Stimulated activated CD8-positive, alpha-beta memory T cell treated with anti-CD3 and anti-CD28 coated beads, Interleukin-2, amount 100 ng/mL, for 48 hours (primary cell): ENCODE data around the gene TDRD7.
"Not testable (repeated sequence)": the region's sequence is repeated elsewhere in the genome, so short reads cannot be mapped to it uniquely, and the experiment has no call there.

Source experiments
- DNase-seq, 2 donors: peaks; one replicate each; pipeline ENCODE4 v3.0.0-alpha.2; 2020; ENCODE audit warnings: low read depth in 2 of 2

TDRD7 gene

DNA sequence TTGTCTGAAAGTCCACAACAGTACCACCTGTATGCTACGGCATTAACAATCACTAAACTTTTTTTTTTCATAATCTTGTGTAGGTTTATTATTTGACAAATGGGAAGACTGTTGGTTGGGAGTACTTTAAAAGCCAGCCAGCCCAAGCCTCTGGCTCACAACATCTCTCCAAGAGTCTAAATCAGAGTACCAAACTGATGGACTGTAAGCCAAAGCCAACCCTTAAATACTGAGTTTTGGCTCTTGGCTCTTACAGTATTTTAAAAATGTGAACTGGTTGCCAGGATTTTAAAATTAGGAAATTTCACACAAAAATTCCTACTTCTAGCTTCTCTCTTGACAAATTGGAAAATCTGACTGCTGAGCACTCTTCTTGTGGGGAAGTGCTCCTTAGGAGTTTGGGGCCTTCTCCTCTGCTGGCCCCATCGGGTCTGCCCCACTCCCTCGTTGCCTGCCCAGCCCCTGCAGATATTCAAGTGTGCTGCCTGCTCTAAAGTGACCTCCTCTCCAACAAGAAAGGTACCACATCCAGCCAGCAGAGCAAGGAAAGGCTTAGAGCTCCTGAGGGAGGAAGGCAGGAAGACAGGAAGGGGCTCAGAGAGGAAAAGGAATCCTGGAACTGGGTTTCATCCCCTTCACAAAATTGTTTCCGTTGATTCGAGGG lies 67.7 kb downstream of the TDRD7 start:
- DNase-seq, result no peak

DNA sequence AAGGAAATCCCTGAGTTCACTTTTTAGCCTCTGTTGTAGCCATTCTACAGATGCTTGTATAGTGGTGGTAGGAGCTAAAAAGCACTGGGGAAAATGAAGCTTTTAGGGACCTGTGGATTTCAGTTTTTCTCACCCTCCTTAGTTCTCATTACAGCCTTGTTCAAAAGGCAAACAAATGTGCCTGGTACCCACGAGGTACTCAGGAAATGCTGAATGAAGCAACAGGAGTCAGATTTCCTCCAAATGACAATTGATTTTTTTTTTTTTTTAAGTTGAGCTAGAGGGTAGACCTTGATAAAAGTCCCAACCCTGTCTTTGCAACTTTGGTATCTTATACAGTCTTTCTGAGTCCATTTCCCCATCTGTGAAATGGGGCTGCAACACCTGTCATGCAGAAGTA lies 68.3 kb downstream of the TDRD7 start:
- DNase-seq, result no peak

DNA sequence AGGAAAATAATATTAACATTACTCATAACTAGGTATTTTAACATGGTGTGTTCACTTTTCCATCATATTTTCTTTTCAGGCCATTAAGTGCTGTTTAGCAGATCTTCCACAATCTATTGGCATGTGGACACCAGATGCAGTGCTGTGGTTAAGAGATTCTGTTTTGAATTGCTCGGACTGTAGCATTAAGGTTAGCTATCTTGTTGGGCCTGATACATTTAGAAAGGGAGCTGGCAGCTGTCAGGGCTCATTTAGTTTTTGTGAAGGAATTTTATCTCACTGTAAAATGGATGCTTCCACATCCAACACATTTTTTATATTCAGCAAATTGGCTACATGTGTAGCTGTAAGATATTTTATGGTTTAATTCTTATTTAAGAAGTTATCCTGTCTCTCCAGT lies 68.9 kb downstream of the TDRD7 start:
- DNase-seq, result no peak

DNA sequence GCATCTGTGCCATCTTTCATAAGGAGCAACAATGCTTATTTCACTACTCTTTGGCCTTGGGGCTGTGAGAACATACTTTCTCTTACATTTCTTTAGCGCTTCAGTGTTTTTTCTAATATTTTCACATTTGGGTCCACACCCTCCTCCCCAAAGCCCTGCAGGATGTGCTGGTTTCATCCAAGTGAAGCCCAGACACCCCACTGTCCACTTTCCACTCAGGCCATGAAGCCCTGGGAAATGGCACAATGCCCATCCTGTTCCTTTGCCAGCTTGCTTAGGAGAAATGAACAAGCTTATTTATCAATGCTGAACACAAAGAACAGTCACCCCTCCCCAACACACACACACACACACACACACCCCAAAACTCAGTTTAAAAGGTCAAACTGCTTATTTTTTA lies 72.2 kb downstream of the TDRD7 start:
- DNase-seq, result no peak

DNA sequence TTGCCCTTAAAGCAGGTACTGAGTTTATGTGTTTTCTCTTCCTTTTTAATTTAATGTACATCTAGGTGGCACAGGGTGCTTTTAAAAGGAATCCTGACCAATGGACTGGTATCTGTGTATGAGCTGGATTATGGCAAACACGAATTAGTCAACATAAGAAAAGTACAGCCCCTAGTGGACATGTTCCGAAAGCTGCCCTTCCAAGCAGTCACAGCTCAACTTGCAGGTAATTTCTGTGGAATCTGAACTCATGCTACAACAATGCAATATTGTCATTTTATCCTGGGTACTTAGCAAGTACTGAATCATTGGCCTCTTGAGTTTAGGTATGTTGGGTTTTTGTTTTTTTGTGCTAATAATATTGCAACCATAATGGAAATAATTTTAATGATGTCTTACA lies 75.2 kb downstream of the TDRD7 start:
- no peak for DNase-seq

DNA sequence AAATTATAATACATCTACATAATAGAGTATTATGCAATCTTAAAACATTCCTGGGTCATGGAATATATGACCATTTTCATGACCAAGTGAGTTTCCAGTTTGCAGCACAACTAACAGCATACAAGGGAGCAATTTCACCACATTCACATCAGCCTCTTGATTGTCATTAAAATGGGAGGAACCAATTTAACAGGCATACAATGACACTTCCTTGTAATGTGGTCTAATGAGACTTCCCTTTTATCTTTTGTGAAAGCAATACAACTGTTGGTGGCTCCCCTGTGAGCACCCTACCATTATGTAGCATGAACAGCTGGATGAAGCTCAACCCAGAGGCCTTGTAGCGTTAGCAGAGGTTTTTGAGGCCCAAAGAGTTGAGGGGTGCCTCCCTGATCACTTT lies 76.0 kb downstream of the TDRD7 start:
- DNase-seq, result no peak

DNA sequence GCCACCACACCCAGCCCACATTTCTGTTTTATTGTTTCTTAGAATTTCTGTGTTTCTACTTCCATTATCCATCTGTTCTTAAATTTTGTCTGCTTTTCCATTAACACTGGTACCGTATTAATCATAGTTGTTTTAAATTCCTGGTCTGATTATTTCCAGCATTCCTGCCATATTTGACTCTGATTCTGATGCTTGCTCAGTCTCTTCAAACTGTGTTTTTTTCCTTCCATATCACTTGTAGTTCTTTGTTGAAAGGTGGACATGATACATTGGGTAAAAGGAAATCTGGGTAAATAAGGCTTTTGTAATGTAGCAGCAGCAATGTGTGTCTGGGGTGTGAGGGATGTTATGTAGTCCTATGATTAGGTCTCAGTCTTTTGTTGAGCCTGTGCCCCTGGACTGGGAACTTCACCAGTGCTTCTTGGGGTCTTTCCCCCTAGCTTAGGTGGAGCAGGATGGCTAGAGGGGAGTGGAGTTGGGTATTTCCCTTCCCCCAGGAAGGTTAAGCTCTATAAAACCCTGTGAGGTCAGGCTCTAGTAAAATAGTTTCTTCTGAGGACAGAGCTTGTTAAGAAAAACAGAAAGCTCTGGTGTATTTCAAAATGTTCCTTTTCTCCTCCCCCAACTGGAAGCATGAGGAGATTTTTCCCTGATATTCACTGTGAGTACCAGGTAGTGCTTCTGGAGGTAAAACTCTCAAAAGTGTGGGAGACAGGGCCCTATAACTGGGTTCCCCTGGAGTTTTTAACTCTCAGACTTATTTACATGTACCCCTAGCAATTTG lies 79.5 kb downstream of the TDRD7 start:
- no peak for DNase-seq

DNA sequence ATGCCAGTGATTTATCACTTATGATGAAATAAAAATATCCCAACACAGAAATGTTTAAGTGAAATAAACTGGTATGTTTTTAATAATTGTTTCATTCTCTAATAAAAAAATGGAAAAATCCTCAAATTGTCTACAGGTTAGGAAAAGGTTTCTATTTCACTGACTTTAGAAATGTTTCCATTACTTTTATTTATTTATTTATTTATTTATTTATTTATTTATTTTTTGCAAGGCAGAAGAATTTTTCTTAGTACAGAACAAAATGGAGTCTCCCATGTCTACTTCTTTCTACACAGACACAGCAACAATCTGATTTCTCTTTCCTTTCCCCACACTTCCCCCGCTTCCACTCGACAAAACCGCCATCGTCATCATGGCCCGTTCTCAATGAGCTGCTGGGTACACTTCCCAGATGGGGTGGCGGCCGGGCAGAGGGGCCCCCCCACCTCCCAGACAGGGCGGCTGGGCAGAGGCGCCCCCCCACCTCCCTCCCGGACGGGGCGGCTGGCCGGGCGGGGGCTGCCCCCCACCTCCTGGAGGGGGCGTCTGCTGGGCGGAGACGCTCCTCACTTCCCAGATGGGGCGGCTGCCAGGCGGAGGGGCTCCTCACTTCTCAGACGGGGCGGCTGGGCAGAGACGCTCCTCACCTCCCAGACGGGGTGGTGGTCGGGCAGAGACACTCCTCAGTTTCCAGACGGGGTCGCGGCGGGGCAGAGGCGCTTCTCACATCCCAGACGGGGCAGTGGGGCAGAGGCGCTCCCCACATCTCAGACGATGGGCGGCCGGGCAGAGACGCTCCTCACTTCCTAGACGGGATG lies 85.9 kb downstream of the TDRD7 start:
- DNase-seq, result not testable (repeated sequence)

DNA sequence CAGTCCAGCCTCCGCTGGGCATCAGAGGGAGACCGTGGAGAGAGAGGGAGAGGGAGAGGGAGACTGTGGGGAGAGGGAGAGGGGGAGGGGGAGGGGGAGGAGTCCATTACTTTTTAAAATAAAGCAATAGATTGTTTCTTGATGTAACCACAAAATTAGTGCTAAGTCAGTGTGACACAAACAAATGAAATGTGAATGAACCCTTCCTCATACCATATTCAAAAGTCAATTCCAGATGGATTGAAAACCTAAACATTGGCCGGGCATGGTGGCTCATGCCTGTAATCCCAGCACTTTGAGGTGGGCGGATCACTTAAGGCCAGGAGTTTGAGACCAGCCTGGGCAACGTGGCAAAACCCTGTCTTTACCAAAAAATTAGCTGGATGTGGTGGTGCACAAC lies 87.0 kb downstream of the TDRD7 start:
- not testable (repeated sequence) for DNase-seq

DNA sequence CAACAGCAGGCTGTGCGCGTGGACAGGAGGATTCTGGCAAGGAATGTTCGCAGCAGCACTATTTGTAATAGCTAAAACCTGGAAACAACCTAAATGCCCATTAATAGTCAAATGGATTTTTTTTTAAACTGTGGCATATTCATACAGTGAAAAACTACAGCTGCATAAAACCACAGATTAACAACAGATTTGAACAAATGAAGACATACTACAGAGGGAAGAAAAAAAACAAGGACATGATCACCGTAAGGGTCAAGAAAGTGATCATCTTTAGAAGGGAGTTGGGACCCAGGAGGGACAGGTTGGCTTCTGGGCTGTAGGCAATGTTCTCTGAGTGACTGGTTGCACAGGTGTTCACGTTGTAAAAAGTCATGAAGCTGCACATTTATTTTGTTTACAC lies 88.4 kb downstream of the TDRD7 start:
- no peak for DNase-seq

DNA sequence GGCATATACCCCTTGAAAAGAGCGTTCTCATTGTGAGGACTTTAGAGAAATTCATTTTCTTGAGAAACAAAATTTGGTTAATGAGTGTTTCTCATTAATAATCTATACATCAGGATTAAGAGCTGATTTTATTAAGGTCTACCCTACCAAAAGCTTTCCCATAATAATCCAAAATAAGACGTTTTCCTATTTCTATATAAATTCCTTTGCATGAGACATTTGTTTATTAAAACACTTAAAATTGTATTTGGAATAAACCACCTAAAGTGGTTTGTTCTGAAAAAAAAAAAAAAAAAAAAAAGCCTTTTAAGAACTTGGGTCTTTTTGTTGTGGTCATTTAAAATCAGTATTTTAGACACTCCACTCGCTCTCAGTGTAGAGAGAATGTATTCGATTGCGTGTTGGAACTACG lies 88.9 kb downstream of the TDRD7 start:
- DNase-seq, result no peak

DNA sequence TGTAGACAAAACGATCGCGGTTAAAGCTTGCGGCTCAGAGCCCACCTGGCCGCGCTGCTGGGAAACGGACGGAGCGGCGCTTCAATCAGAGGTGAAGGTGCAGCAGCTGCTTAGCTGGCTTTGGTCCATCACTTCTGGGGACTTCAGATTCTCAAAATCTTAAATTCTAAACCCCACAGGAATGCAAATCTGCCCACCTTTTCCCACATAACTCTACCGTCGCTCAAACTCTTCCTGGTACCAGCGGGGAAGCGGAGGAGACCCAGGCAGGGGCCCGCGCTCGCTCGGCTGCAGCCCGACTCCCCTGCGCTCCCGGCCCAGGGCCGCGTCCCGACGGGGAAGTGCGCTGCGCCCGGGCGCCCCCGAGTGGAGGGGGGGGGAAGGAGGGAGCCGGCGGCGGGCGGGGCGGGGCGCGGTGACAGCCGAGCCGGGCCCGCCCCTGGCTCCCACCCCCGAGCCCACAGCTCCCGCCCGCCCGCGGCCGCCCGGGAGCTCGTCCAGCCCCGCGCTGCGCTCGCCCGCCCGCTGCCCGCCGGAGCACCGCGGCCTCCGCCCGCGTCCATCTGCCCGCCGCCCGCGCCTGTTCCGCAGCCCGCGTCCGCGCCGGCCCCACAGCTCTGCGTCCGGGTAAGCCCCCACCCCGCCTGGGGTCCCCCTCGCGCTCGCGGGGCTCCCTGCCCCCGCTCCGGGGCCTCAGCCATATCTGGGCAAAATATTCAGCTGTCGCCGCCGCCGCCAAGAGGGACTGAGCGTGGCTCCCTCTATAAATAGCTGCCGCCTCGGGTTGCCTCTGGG lies 89.5 kb downstream of the TDRD7 start, which contains the start of gene TMOD1:
TSS of gene TMOD1 (plus strand) at position 490 of the 795 bp plus-strand sequence. CDS start 22,523 bp downstream, outside the sequence.
- DNase-seq, result peak; percentile 37 to 39

DNA sequence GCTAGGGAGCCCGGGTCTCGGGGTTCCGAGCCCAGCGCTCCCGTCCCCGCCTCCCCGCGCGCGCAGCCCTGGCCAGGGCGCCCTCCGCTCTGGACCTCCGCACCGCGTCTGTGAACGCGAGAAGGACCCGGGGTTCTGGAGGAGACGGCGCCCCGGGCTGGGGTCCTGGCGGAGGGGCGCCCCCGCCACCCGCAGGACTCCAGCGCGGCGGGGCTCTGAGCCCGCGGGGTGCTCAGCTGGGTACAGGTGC lies 90.0 kb downstream of the TDRD7 start:
- no peak for DNase-seq

DNA sequence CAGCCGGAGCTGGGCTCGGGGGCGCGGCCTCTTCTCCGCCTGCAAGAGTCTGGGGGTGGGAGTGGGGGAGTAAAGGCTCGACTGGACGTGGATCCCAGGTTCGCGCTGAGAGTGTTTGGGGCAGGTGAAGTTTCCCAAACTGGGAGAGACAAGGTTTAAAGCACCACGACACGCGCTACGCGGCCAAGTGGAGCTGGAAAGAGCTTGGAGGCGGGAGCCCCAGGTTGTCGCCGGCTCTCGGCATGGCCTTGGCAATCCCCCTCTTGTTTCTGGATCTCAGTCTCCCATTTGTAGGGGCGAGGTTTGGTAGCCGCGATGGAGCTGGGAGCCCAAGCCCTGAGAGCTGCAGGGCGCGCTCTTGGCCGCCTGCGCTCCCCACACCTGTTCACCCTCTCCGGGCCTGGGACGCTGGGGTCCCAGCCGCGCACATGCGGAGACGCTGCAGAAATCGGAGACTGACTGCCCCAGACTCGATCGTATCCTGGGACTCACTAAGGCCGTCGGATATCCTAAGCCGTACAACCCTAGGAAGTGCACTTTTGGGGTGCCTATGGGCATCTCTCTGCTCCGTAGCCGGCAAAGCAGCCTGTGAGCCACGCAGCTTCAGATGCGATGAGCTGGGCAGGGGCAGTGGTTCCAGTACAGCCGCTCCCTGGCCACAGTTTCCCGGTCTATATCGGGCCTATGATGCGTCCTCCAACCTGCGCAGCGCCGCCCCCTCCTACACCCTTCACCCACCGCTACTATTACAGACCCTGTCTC lies 90.5 kb downstream of the TDRD7 start:
- no peak for DNase-seq

DNA sequence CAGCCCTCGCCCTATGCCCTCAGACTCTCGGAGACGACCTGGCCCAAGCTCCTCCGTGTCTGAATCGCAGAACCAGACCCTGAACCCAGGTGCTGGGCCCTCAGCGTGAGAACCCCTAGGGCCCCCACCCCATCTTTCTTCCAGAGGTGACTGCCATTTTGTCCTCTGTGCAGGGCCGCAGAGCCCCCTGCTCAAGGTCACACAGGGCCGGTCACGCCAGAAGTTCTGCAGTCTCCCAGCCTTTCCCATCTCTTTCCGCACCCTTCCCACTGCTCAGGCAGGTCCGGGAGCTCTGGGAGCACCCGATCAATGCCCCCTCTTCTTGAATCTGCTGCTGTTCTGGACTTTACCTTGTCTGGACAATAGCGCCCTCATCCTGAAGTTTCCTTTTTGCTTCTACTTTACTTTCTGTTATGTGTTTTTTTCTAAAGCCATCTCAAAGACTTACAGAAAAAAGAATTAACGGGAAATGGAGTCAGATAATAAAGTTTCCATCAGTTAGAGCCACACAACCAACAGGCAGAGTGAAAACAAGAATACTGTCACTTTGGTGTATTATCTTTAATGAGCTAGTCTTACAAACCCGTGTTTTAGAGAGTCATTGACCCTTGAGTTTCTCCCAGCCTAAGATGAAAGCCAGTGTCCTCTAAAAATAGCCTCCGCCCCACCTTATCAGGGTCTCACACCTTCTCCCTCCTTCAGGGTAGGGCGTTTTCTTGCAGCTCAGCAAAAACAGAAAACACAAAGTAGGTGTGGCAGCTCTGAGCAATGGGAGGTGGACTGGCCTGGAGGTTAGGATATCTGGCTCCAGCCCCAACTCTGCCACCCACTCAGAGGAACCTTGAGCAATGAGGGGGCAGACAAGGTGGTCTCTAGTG lies 91.3 kb downstream of the TDRD7 start:
- no peak for DNase-seq

DNA sequence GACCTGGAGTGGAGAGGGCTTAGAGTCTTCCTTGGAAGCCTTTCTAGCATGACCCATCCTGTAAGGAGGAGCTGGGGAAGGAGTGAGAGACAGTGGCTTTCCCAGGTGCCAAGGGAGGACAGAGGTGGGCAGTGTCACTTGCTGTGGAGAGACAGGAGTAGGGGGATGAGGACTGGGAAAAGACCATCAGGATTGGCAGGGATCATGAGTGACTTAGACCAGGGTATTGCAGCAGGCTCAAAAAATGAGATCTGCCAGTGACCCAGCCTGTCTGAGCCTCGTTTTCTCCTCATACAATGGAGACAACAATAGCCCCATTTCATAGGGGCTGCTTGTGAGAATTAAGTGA lies 91.9 kb downstream of the TDRD7 start:
- DNase-seq, result no peak

DNA sequence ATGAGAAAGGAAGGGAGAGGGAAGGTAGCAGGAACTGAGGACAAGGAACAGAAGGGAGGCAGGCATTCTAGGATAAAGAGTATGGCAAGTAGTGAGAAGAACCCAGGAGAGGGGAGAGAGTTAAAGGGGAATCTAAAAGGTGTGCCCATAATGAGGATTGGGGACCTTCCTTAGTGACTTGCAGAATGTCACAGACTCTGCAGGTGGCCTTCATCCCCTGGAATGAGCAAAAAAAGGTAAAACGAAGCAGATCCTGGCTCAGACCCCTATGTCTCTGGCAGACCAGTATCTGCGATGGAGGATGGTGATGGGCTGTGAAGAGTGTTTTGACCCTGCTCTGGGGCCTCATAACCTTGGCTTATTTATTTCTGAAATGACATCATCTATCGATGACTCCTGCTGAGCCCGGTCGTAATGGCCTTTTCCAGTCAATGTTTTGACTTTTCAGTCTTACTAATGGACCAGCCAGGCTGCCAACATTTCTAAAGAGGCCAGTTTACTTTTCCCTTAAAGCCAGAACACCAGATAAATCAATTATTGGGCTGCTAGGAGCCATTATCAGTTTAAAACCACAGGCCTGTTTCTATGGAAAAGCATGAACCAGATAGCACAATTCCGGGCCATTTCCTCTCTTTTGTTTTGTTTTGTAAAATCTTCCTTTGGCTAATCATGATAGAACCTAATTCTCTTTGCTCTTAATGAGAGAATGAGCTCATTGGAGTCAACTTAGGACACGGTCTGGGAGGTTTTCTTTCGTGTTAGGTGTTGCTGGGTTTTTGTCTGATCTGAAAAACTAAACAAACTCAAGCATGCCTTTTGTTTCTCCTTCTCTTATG lies 92.7 kb downstream of the TDRD7 start:
- DNase-seq, result no peak

DNA sequence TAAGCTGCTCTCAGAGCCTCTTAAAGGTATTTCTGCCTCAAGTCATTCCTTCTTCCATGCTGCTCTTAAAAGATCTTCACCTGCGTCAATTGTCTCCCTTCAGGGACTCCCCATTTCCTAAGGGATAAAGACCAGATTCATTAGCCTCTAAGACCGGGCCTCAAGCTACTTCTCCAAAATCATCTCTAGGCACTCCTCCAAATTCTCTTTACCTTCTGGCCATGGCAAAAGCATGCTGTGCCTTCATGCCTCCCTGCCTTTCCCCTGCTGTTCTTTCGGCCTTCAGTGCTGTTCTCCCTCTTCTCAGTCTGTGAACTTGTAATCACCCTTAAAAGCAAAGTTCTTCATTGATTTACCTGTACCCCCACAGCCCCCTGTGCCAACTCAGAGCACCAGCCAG lies 93.9 kb downstream of the TDRD7 start:
- no peak for DNase-seq

DNA sequence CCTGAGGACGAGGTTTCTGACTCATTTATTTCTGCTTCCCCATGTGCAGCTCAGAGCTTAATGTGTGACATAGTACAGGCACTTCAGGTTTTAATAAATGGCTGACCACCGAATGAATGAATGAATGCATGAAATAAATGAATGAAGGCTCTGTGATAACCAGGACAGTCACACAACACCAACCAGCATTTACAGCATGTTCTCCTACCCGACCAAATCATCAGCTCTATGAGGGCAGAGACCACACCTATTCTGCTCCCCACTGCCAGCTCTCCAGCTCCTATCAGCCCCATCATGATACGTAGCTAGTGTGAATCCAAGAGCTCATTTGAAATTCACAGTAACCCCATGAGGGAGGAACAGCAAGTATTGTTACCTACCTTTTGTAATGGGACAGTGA lies 94.4 kb downstream of the TDRD7 start:
- no peak for DNase-seq
